Suprapubic skin (tissue), 4 donors: ENCODE measurements around the gene CLEC4D.
"Not testable (repeated sequence)": the region's sequence is repeated elsewhere in the genome, so short reads cannot be mapped to it uniquely, and the experiment has no call there.

Experiments
- EP300 ChIP-seq: sonication (generic); formaldehyde crosslinking; IDR thresholded peaks from one replicate; pipeline ENCODE4 v1.6.1; 2017; ENCODE audit warnings: antibody characterized with exemption
- POLR2A ChIP-seq, 2 donors: fragments of 450-650 bp; IDR thresholded peaks; one replicate each; pipeline ENCODE4 v1.6.1; 2017; ENCODE audit warnings: antibody characterized with exemption in 2 of 2, mild to moderate bottlenecking in 2 of 2, moderate library complexity in 2 of 2
- POLR2AphosphoS5 ChIP-seq, 3 donors: sonication (generic); formaldehyde crosslinking; IDR thresholded peaks; one replicate each; pipeline ENCODE4 v1.6.1; 2017; ENCODE audit warnings: antibody characterized with exemption in 3 of 3
- TF ChIP-seq, protein P1 (sequence below), 2 donors: fragments of 200-600 bp in 1 of 2; fragments of 450-650 bp in 1 of 2; sonication (generic) in 1 of 2; IDR thresholded peaks; one replicate each; pipeline ENCODE4 v1.5.1; 2016 to 2019; ENCODE audit warnings: antibody characterized with exemption in 2 of 2, mild to moderate bottlenecking in 1 of 2, moderate library complexity in 1 of 2

DNA sequence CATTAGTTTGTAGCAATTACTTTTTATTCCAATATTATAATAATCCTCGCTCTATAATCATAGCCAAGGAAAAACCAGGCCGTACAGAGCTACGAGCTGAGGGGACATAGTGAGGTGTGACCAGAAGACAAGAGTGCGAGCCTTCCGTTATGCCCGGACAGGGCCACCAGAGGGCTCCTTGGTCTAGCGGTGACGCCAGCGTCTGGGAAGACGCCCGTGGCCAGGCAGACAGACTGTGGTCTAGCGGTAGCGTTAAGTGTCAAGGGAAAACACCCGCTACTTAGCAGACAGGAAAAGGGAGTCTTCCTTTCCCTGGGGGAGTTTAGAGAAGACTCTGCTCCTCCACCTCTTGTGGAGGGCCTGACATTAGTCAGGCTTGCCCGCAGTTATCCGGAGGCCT, 24.5 kb downstream of the CLEC4D start:
- TF ChIP-seq POLR2A (IDR thresholded peaks at IDR 0.05); POLR2AphosphoS5 (IDR thresholded peaks at IDR 0.05); EP300: not testable (repeated sequence)
- TF ChIP-seq, protein P1, sequence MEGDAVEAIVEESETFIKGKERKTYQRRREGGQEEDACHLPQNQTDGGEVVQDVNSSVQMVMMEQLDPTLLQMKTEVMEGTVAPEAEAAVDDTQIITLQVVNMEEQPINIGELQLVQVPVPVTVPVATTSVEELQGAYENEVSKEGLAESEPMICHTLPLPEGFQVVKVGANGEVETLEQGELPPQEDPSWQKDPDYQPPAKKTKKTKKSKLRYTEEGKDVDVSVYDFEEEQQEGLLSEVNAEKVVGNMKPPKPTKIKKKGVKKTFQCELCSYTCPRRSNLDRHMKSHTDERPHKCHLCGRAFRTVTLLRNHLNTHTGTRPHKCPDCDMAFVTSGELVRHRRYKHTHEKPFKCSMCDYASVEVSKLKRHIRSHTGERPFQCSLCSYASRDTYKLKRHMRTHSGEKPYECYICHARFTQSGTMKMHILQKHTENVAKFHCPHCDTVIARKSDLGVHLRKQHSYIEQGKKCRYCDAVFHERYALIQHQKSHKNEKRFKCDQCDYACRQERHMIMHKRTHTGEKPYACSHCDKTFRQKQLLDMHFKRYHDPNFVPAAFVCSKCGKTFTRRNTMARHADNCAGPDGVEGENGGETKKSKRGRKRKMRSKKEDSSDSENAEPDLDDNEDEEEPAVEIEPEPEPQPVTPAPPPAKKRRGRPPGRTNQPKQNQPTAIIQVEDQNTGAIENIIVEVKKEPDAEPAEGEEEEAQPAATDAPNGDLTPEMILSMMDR (IDR thresholded peaks at IDR 0.05) = not testable (repeated sequence)
